ENCODE measurements around the gene ABCC6.
"Not testable (repeated sequence)": the region's sequence is repeated elsewhere in the genome, so short reads cannot be mapped to it uniquely, and the experiment has no call there.

The ABCC6 gene

DNA sequence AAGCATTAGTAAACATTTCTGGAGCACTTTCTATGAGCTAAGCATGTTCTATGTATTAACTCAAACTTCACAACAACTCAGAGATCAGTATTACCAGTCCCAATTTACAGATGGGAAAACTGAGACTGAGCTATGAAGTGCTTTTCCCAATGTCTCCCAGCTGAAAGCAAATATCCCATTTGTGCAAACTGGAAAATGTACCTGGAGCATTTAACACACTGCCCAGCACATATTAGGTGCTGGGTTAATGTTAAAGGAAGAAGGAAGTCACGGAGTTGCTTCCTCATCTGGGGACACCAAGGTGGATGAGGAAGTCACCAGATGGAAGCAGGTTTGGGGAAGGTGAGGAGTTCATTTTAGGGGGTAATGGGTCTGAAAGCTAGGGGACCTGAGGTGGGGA is 66.1 kb downstream of the ABCC6 start:
- Histone ChIP-seq H3K9me3 (ENCODE audit: control insufficient read depth, low read length) (peaks cover 10% of the 10 kb centered on the region), H3K27ac (ENCODE audit: insufficient read depth, low read length, poor library complexity, severe bottlenecking) (no peak overlapping the region), H3K4me3 (ENCODE audit: insufficient read depth, low read depth, low read length, poor library complexity, severe bottlenecking) (no peak overlapping the region), H3K36me3 (ENCODE audit: control insufficient read depth, insufficient read depth, low read length) (no peaks in the 10 kb centered on the region), H3K4me1 (ENCODE audit: control insufficient read depth, insufficient read depth, low read length, poor library complexity, severe bottlenecking) (no peaks in the 10 kb centered on the region), H3K27me3 (replicated peaks; ENCODE audit: control insufficient read depth, insufficient read depth, low read length, poor library complexity, severe bottlenecking) (no peaks in the 10 kb centered on the region)
- no peak for DNase-seq

DNA sequence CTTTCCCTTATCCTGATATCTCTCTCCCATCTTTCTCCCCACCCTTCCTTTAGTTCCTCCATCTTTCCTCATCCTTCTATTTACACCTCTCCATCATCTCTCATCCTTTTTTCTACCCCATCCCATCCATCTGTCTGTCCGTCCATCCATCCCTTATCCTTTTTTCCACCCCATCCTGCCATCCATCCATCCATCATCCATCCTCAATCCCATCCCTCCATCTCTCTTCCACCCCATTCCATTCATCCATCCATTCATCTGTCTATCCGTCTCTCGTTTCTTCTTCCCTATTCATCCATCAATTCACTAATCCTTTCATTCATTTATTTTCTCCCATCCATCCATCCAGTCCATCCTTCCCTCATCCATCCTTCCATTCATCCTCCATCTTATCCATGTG is 68.1 kb downstream of the ABCC6 start:
- no peaks in the 10 kb centered on the region for H3K4me1 ChIP-seq (ENCODE audit: control insufficient read depth, insufficient read depth, low read length, poor library complexity, severe bottlenecking)

DNA sequence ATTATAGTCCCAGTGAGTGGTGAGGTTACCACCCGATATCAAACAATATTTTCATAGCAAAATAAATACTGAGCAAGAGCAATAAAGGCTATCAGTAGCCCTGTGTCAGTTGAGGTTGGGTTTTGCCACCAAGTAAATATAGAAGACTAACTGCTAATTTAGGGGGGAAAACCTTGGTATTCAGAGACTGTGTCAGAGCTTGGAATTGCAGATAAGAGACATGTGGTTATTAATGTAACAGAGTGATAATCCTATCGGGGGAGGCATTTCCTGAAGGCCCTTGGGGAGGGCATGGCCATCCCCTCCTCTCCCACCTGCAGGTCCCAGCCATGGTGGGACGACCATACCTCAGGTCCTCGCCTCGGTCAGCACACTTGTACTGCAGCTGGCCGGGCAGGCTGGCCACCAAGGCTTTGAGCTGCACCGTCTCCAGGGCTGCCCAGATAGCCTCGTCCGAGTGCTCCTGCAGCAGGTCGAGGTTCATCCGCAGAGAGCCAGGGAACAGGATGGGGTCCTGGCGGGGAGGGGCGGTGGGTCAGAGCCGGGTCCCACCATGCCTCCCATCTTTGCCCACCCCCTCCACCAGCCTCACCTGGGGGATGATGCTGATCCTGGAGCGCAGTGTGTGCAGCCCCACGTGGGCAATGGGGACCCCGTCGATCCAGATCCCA is 68.9 kb downstream of the ABCC6 start:
- Histone ChIP-seq H3K36me3 (ENCODE audit: control insufficient read depth, insufficient read depth, low read length) (no peaks in the 10 kb centered on the region), H3K9me3 (ENCODE audit: control insufficient read depth, low read length) (peaks cover 4% of the 10 kb centered on the region), H3K27me3 (replicated peaks; ENCODE audit: control insufficient read depth, insufficient read depth, low read length, poor library complexity, severe bottlenecking) (no peaks in the 10 kb centered on the region)

More for the DNA sequence above, 68.1 kb downstream of the ABCC6 start:
- H3K9me3 ChIP-seq (ENCODE audit: control insufficient read depth, low read length): peaks cover 10% of the 10 kb centered on the region
- no peak overlapping the region for H3K4me3 ChIP-seq (ENCODE audit: insufficient read depth, low read depth, low read length, poor library complexity, severe bottlenecking)
- H3K27me3 ChIP-seq (replicated peaks; ENCODE audit: control insufficient read depth, insufficient read depth, low read length, poor library complexity, severe bottlenecking): no peaks in the 10 kb centered on the region
- DNase-seq: no peak
- H3K36me3 ChIP-seq (ENCODE audit: control insufficient read depth, insufficient read depth, low read length): no peaks in the 10 kb centered on the region
- H3K27ac ChIP-seq (ENCODE audit: insufficient read depth, low read length, poor library complexity, severe bottlenecking): no peak overlapping the region

DNA sequence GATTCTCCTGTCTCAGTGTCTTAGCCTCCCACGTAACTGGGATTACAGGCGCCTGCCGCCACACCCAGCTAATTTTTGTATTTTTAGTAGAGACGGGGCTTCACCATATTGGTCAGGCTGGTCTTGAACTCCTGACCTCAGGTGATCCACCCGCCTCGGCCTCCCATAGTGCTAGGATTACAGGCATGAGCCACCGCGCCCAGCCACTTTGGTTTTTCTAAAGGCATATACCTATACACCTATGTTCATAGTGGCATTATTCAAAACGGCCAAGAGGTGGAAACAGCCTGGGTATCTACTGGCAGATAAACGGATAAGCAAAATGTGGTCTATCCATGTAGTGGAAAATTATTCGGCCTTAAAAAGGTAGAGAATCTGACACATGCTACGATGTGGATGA is 70.3 kb downstream of the ABCC6 start:
- H3K9me3 ChIP-seq (ENCODE audit: control insufficient read depth, low read length); H3K27ac ChIP-seq (ENCODE audit: insufficient read depth, low read length, poor library complexity, severe bottlenecking); H3K27me3 ChIP-seq (replicated peaks; ENCODE audit: control insufficient read depth, insufficient read depth, low read length, poor library complexity, severe bottlenecking); H3K4me3 ChIP-seq (ENCODE audit: insufficient read depth, low read depth, low read length, poor library complexity, severe bottlenecking); H3K4me1 ChIP-seq (ENCODE audit: control insufficient read depth, insufficient read depth, low read length, poor library complexity, severe bottlenecking); H3K36me3 ChIP-seq (ENCODE audit: control insufficient read depth, insufficient read depth, low read length); DNase-seq: not testable (repeated sequence)

More for the DNA sequence above, 68.9 kb downstream of the ABCC6 start:
- Histone ChIP-seq H3K4me3 (ENCODE audit: insufficient read depth, low read depth, low read length, poor library complexity, severe bottlenecking) (no peak overlapping the region), H3K27ac (ENCODE audit: insufficient read depth, low read length, poor library complexity, severe bottlenecking) (no peak overlapping the region), H3K4me1 (ENCODE audit: control insufficient read depth, insufficient read depth, low read length, poor library complexity, severe bottlenecking) (no peaks in the 10 kb centered on the region)
- no peak for DNase-seq

DNA sequence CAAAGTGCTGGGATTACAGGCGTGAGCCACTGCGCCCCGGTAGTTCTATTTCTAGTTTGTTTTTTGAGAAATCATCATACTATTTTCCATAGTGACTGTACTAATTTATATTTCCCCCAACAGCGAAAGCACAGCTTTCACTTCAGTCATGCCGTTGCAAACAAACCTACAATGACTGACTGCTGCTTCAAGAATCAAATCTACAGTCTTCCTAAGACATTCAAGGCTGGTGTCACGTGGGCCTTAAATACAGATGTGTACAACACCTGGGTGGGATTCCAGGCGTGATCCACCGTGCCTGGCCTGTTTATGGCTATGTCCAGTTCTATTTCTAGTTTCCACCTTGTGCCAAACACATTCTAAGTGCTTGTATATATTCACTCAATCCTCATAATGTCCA is 72.0 kb downstream of the ABCC6 start:
- Histone ChIP-seq H3K4me3 (ENCODE audit: insufficient read depth, low read depth, low read length, poor library complexity, severe bottlenecking) (no peak overlapping the region), H3K27ac (ENCODE audit: insufficient read depth, low read length, poor library complexity, severe bottlenecking) (no peak overlapping the region), H3K27me3 (replicated peaks; ENCODE audit: control insufficient read depth, insufficient read depth, low read length, poor library complexity, severe bottlenecking) (no peaks in the 10 kb centered on the region), H3K4me1 (ENCODE audit: control insufficient read depth, insufficient read depth, low read length, poor library complexity, severe bottlenecking) (no peaks in the 10 kb centered on the region), H3K36me3 (ENCODE audit: control insufficient read depth, insufficient read depth, low read length) (peaks cover 8% of the 10 kb centered on the region), H3K9me3 (ENCODE audit: control insufficient read depth, low read length) (no peaks in the 10 kb centered on the region)
- no peak for DNase-seq

DNA sequence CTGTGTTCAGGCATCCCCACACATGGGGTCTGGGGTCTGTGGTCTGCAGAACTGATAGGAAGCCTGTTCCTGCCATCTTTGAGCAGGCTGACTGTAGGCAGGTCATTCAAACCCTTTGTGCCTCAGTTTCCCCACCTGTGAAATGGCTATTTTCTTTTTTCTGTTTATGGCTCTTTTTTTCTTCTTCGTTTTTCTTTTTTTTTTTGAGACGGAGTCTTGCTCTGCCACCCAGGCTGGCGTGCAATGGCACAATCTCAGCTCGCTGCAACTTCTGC is 72.5 kb downstream of the ABCC6 start:
- peaks cover 13% of the 10 kb centered on the region for H3K36me3 ChIP-seq (ENCODE audit: control insufficient read depth, insufficient read depth, low read length)
- no peak overlapping the region for H3K4me3 ChIP-seq (ENCODE audit: insufficient read depth, low read depth, low read length, poor library complexity, severe bottlenecking)
- H3K27me3 ChIP-seq (replicated peaks; ENCODE audit: control insufficient read depth, insufficient read depth, low read length, poor library complexity, severe bottlenecking): no peaks in the 10 kb centered on the region
- H3K27ac ChIP-seq (ENCODE audit: insufficient read depth, low read length, poor library complexity, severe bottlenecking): no peak overlapping the region
- H3K4me1 ChIP-seq (ENCODE audit: control insufficient read depth, insufficient read depth, low read length, poor library complexity, severe bottlenecking): no peaks in the 10 kb centered on the region
- H3K9me3 ChIP-seq (ENCODE audit: control insufficient read depth, low read length): no peaks in the 10 kb centered on the region
- no peak for DNase-seq

DNA sequence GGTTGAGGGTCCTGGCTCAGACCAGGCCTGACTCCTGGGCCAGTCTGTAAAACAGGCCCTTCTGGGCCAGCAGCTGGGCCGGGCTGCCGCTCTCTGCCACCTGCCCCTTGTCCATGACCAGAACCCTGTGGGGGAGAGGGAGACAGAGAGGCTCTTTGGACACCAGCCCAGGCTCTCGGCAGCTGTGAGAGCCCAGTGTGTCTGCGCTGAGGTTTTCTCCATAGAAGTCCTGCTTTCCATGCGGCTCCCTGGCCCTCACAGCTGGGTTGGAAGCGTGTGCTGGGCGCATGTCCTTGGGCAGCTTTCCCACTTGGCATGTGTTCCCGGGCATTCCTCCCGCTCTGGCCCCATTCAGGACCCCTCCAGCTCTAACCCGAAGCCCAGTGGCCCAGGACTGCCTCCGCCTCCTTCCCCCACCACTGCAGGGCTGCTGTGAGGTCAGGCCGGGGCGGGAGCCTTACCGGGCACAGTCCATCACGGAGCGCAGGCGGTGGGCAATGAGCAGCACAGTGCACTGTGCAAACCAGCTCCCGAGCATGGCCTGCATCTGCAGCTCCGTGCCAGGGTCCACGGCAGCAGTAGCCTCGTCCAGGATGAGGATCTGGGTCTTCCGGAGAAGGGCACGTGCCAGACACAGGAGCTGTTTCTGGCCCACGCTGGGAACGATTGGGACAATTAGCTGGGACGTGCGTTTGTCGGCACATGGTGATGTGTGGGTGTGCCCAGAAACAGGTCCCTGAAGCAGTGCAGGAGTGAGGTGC is 73.0 kb downstream of the ABCC6 start:
- Histone ChIP-seq H3K4me3 (ENCODE audit: insufficient read depth, low read depth, low read length, poor library complexity, severe bottlenecking) (no peak overlapping the region), H3K9me3 (ENCODE audit: control insufficient read depth, low read length) (no peaks in the 10 kb centered on the region), H3K36me3 (ENCODE audit: control insufficient read depth, insufficient read depth, low read length) (peaks cover 13% of the 10 kb centered on the region), H3K27me3 (replicated peaks; ENCODE audit: control insufficient read depth, insufficient read depth, low read length, poor library complexity, severe bottlenecking) (no peaks in the 10 kb centered on the region), H3K4me1 (ENCODE audit: control insufficient read depth, insufficient read depth, low read length, poor library complexity, severe bottlenecking) (no peaks in the 10 kb centered on the region), H3K27ac (ENCODE audit: insufficient read depth, low read length, poor library complexity, severe bottlenecking) (no peak overlapping the region)
- DNase-seq: no peak

DNA sequence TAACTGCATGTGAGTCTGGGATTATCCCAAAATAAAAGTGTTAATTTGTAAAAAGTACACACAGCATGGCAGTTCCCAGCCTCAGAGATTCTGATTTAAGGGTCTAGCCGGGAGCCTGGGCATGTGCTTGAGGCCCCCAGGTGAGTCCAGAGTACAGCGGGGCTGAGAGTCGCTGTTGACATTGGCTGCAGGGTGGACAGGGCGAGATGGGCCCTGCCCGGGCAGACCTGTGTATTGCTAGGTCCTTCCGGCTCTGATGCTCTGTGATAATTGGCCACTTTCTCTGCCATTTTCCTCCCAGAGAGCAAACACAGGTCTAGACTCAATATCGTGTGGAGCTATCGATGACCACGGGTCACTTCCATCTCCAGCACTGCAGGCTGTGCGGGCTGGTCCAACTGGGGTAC is 73.6 kb downstream of the ABCC6 start:
- H3K4me3 ChIP-seq (ENCODE audit: insufficient read depth, low read depth, low read length, poor library complexity, severe bottlenecking): no peak overlapping the region
- DNase-seq: no peak
- H3K9me3 ChIP-seq (ENCODE audit: control insufficient read depth, low read length): no peaks in the 10 kb centered on the region
- H3K4me1 ChIP-seq (ENCODE audit: control insufficient read depth, insufficient read depth, low read length, poor library complexity, severe bottlenecking): no peaks in the 10 kb centered on the region
- no peaks in the 10 kb centered on the region for H3K27me3 ChIP-seq (replicated peaks; ENCODE audit: control insufficient read depth, insufficient read depth, low read length, poor library complexity, severe bottlenecking)
- no peak overlapping the region for H3K27ac ChIP-seq (ENCODE audit: insufficient read depth, low read length, poor library complexity, severe bottlenecking)
- peaks cover 13% of the 10 kb centered on the region for H3K36me3 ChIP-seq (ENCODE audit: control insufficient read depth, insufficient read depth, low read length)

DNA sequence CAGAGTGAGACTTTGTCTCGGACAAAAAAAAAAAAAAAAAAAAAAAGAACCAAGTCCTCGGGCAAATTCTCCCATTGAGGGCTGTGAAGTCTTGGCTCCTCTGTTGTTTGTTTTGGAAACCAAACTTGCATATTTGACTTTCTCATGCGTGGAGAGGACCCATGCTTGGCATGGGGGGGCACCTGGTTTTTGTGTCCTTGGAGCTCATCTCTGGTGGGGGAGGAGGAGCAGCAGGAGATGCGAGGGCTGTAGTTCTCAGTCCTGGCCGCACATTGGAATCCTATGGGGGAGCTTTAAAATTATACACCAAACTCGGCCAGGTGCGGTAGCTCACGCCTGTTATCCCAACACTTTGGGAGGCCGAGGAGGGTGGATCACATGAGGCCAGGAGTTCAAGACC is 74.5 kb downstream of the ABCC6 start:
- DNase-seq: no peak
- Histone ChIP-seq H3K36me3 (ENCODE audit: control insufficient read depth, insufficient read depth, low read length) (peaks cover 13% of the 10 kb centered on the region), H3K4me3 (ENCODE audit: insufficient read depth, low read depth, low read length, poor library complexity, severe bottlenecking) (no peak overlapping the region), H3K4me1 (ENCODE audit: control insufficient read depth, insufficient read depth, low read length, poor library complexity, severe bottlenecking) (no peaks in the 10 kb centered on the region), H3K27ac (ENCODE audit: insufficient read depth, low read length, poor library complexity, severe bottlenecking) (no peak overlapping the region), H3K9me3 (ENCODE audit: control insufficient read depth, low read length) (no peaks in the 10 kb centered on the region), H3K27me3 (replicated peaks; ENCODE audit: control insufficient read depth, insufficient read depth, low read length, poor library complexity, severe bottlenecking) (no peaks in the 10 kb centered on the region)

DNA sequence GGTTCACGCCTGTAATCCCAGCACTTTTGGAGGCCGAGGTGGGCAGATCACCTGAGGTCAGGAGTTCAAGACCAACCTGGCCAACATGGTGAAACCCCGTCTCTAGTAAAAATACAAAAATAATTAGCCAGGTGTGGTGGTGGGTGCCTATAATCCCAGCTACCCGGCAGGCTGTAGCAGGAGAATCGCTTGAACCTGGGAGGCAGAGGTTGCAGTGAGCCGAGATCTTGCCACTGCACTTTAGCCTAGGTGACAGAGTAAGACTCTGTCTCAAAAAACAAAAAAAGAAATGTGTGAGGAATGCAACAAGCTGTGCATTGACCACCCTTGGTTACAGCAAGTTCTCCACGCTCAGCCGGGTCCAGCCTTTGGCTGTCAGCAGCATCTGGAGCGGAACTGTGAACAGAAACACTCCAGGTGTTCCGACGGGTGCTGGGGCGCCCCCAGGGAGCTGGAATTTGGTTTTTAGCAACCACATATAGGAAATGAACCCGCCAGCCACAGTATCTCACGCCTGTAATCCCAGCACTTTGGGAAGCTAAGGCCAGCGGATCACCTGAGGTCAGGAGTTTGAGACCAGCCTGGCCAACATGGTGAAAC is 75.2 kb downstream of the ABCC6 start:
- not testable (repeated sequence) for H3K27me3 ChIP-seq (replicated peaks; ENCODE audit: control insufficient read depth, insufficient read depth, low read length, poor library complexity, severe bottlenecking); H3K4me1 ChIP-seq (ENCODE audit: control insufficient read depth, insufficient read depth, low read length, poor library complexity, severe bottlenecking); H3K9me3 ChIP-seq (ENCODE audit: control insufficient read depth, low read length); H3K27ac ChIP-seq (ENCODE audit: insufficient read depth, low read length, poor library complexity, severe bottlenecking); H3K4me3 ChIP-seq (ENCODE audit: insufficient read depth, low read depth, low read length, poor library complexity, severe bottlenecking); DNase-seq
- H3K36me3 ChIP-seq (ENCODE audit: control insufficient read depth, insufficient read depth, low read length): peaks cover 15% of the 10 kb centered on the region
